ENCODE results near the gene LAMC1. TPM values are rescaled to one million over a fixed set of nuclear protein-coding genes. Genes with fewer than 3 reads are reported as not detected.

Gene LAMC1
- total RNA-seq, 4 donors from 2014 or later = 423 to 675 (median 560) TPM

GRCh38 chr1:183096351-183096750 lies 73.1 kb downstream of the LAMC1 start:
- TF ChIP-seq CTCF (IDR thresholded peaks at IDR 0.05; ENCODE audit: low read depth) = no peak

- no peak for TF ChIP-seq CTCF (IDR thresholded peaks at IDR 0.05; ENCODE audit: low read depth)
These were observed 73.7 kb downstream of the LAMC1 start for GRCh38 chr1:183096894-183097293.

- TF ChIP-seq CTCF (IDR thresholded peaks at IDR 0.05; ENCODE audit: low read depth) = no peak
These were observed 74.3 kb downstream of the LAMC1 start for GRCh38 chr1:183097438-183098051.

- no peak for TF ChIP-seq CTCF (IDR thresholded peaks at IDR 0.05; ENCODE audit: low read depth)
These were observed 75.1 kb downstream of the LAMC1 start for GRCh38 chr1:183098317-183098716.

GRCh38 chr1:183100361-183100974 lies 77.2 kb downstream of the LAMC1 start:
- no peak for TF ChIP-seq CTCF (IDR thresholded peaks at IDR 0.05; ENCODE audit: low read depth)

GRCh38 chr1:183101081-183101480 lies 77.9 kb downstream of the LAMC1 start:
- TF ChIP-seq CTCF (IDR thresholded peaks at IDR 0.05; ENCODE audit: low read depth) = no peak

- no peak for TF ChIP-seq CTCF (IDR thresholded peaks at IDR 0.05; ENCODE audit: low read depth)
These were observed 78.6 kb downstream of the LAMC1 start for GRCh38 chr1:183101841-183102276.

Measured in subcutaneous adipose tissue (tissue), 4 donors.